DMS153 treated with DMSO at 0.1 percent for 48 hours (cell line): Measurements from ENCODE around the gene SHTN1.

Experiments used
- DNase-seq: peaks from one replicate; lab custom pipeline; 2025; ENCODE audit not compliant: unreplicated experiment; lab: John Stamatoyannopoulos, UW

The SHTN1 gene

DNA sequence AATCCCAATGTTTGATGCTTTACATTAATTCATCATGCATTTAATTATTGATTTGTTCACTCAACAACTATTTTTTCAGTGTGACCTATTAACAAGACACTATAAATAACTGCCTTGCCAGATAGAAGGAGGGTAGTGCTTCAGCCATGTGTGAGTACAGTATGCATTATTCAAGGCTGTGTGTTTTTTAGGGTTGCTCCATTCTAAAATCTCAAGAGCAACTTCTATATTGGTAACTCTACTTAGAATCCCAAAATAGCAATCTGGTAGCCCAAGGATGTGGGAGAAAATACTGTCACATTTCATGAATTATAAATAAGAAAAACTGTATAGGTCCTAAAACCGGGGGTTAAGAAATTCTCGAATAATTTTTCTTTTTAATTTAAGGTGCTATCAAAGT lies 85.8 kb downstream of the SHTN1 start:
- no peak for DNase-seq

DNA sequence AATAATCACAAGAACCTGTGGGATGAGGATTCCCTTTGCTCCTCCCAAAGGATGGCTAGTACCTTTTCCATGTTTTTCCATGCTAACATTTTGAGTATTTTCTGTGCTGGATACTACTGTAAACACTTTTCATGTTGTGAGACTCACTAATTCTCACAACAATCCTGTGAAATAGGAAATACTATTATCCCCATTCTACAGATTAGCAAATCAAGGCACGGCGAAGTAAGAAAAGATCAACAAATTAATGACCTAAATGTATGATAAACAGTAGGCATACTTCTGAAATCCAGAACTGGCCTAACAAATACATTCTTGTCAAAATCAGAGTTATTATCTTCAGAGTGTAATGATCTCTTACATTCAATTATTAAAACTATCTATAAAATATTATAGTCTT lies 86.4 kb downstream of the SHTN1 start:
- no peak for DNase-seq

- no peak for DNase-seq
Measured at GRCh38 chr10:116917481-116917880, 87.5 kb downstream of the SHTN1 start.

GRCh38 chr10:116915340-116915739 lies 89.6 kb downstream of the SHTN1 start:
- DNase-seq = no peak

GRCh38 chr10:116913695-116914094 lies 91.3 kb downstream of the SHTN1 start:
- DNase-seq = no peak

DNA sequence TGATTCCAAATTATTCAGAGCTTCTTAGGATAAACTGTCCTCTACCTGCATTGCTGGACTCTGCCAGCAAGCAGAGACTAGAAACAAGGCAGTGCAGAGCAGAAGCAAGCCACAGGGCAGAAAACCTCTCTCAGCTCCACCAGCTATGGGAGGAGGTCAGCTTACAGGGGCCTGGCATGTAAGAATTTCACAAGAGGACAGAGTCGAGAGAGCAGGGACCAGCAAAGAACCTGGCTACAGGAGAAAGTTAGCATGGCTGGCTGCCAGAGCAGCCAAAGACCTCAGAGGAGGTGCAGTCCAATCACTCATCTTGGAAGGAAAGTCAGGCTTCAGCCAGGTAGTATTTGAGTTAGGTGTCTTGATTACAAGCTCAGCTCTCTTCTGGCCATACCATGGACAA lies 92.8 kb downstream of the SHTN1 start:
- no peak for DNase-seq

DNA sequence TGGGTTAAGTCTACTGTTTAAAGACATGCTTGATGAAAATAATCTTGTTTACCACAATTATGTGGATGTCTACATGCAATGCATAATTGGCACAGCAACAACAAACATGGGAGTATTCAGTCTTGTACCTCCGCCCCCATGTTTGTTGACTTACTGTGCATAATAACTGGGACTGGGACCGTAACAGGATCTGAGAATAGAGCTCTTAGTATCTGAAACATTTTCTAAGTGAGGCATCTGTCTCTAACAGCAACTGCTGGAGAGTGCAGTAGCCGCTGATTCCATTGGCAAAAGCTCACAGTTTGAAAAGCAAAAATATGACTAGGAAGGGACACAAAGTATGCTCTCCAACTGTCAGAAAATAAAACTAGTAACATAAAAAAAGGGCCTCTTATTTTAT lies 94.1 kb downstream of the SHTN1 start:
- no peak for DNase-seq

DNA sequence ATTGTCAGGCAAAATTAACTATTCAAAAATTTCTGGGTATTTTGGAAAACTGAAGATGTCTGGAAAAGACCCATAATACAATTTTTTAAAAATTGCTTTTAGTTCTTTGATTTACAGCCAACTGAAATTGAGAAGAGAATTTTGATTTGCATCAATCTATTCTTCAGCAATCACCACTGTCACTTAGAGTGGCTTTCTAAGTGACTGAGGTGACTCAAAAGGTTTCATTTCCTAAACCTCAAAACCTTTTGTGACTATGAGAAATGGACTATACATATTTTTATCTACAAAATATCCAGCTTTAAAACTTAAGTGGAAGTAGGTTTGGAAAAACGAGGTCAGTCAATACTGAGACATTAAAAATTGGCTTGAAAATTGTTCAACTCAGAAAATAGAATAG lies 95.7 kb downstream of the SHTN1 start:
- no peak for DNase-seq

DNA sequence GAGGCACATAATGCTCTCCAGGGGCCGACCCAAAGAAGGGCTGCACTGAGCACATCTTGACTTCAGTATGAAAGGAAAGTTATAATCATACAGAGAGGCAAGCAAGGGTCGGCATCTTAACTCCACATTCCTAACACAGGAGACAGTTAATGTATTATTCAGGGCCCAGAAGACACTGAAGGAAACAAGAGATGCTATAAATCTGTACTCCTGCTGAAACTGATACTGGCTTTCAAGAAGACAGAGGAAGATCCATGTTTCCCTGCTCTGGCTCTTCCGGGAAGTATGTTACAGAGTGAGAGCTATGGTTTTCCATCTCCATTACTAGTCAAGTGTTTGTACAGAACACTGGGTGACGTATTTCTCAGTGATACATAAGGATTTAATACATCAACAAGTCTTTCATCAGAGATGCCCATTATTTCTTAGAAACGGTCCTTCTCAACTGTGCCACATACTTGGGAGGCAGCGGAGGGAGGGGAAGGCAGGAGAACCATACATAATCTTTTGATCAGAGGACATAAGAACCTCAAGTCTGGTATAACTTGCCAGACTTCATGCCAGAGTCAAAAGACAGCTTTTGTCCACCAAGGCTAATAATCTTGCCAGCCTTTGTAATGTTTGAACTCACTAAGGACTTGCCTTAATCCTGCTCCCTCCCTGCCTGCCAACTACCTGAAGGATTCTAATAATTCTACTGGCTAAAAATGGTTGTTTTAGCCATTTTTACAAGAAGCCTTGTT lies 97.6 kb downstream of the SHTN1 start:
- no peak for DNase-seq

DNA sequence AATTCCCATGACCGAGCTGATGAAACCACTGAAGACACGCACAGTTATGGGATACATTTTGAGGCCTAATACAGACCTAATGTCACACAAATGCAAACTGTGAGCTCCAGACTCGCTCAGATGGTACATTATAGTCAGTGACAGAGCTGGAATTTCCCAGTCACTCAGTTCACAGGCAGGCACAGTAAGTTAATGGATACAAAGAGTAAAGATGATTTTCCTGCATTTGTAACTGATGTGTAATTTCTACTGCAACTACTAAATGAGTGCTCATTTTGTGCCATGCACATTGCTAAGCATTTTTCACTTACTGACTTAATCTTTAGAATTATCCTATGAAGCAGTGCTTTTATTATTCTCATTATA lies 99.2 kb downstream of the SHTN1 start:
- no peak for DNase-seq

- DNase-seq = no peak
Measured at GRCh38 chr10:116899626-116900025, 105.4 kb downstream of the SHTN1 start.

DNA sequence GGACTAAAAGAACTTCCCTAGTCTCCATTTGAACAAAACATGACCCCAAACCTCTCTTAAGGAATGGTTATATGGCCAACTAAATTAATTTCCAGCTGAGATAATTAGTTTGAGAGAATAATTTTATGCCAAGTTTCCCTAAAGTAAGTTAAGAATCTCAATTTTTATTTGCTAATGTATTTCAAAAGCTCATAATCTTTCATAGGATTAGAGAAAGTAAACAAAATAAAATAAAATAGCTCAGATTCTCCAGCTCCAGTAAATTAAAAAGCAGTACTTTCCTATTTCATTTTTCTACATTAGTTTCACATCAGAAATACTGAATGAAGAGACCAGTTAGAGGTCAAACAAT lies 111.3 kb downstream of the SHTN1 start:
- DNase-seq = no peak

- DNase-seq = no peak
Measured at GRCh38 chr10:116892907-116893685, 111.9 kb downstream of the SHTN1 start.

- no peak for DNase-seq
Measured at GRCh38 chr10:116891208-116891607, 113.8 kb downstream of the SHTN1 start.

DNA sequence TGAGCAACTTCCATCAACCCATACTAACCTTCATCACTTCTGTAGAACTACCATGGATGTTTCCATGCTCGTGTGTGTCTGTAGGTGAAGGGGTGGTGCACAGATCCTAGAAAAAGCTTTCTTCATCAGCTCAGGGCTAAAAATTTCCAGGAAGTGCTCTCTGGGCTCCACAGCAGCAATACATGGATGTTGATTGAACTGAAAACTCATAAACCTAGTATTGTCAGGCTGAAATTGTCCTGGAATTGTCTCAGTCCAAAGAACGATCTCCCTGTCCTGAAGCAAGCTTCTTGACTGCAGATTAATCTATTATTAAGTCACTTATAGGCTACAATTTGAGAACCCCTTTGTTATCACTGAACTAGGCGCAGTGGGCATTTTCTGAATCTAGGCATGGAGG lies 115.9 kb downstream of the SHTN1 start:
- no peak for DNase-seq

- no peak for DNase-seq
Measured at GRCh38 chr10:116888380-116889055, 116.5 kb downstream of the SHTN1 start.

DNA sequence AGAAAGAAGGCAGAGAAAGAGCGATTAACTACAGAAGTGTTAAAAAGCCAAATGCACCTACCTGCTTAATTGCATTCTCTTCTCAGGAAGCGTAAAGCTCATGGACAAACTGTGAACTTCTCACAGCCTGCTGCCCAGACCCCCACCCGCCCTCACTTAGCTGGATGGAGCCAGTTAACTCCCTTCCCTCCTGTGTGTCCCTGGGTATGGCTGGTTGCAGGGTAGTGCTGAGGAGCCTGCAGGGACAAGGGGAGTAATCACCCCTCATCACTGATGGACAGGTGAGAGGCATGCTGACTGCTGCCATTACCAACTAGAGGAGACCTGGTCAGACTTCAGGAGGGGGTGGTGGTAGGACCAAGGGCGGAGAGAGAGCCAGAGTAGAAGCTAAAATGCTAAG lies 118.2 kb downstream of the SHTN1 start:
- DNase-seq = no peak

- DNase-seq = no peak
Measured at GRCh38 chr10:116882639-116883038, 122.3 kb downstream of the SHTN1 start.

DNA sequence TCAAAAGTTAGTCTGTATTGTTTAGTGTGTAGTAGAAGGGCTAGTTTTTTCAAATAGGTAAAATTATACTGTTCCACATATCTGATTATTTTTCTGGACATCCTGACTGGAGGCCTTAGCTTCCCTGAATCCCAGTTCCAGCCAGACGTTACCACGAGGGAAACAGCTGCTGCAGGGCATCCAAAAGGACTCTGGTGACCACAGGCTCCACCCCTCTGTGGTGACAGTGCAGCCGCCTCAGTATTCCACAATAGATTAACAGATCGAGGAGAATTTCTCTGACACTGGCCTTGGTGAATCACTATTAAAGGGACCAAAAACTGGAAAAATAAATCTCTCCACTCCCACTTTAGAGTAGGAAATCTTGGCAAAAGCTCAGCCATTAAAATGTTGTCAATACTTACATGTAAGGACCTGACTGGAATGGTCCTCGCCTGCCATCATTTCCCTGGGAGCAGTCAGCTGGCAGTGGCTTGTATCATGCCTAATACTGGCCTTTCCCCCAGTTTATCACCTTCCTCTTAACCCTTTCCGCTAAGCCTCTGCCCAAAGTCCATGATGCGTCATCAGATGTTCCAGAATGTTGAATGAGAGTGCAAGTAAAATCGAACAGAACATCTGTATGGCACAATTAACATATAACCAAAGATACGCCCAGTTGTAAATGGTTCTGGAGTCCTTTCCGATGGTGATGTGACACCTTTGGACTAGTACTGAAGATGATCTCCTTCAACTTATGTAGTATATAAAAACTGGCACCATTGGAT lies 124.1 kb downstream of the SHTN1 start:
- no peak for DNase-seq

GRCh38 chr10:116879817-116880216 lies 125.2 kb downstream of the SHTN1 start:
- no peak for DNase-seq

GRCh38 chr10:116878123-116878522 lies 126.9 kb downstream of the SHTN1 start:
- no peak for DNase-seq
